Common myeloid progenitor, CD34-positive (primary cell): Measurements from ENCODE around the gene MTMR3.
"Not testable (repeated sequence)": the region's sequence is repeated elsewhere in the genome, so short reads cannot be mapped to it uniquely, and the experiment has no call there.

Experiments used
- CTCF ChIA-PET: fragments of 350-600 bp; sonication (Branson Sonifier 250); formaldehyde crosslinking; loops from one replicate; lab custom pipeline; 2021; ENCODE audit warnings: antibody characterized with exemption; lab: Charles Lee
- POLR2A ChIA-PET: fragments of 350-600 bp; sonication (Branson Sonifier 250); formaldehyde crosslinking; loops from one replicate; lab custom pipeline; 2021; ENCODE audit warnings: antibody characterized with exemption; lab: Charles Lee
- DNase-seq, 3 donors: peaks; one replicate each; pipeline versions ENCODE4 v3.0.0 to v3.0.0-alpha.2; 2013
- H3K27ac ChIP-seq, 2 experiments: 1 replicate in 1 of 2; 2 replicates in 1 of 2; pipeline ENCODE4 v1.7.0; 2013; ENCODE audit warnings: inconsistent platforms in 2 of 2, low read length in 2 of 2, mild to moderate bottlenecking in 2 of 2, low read depth in 1 of 2, moderate library complexity in 1 of 2; ENCODE audit not compliant: severe bottlenecking in 2 of 2, insufficient read depth in 1 of 2, poor library complexity in 1 of 2
- H3K27me3 ChIP-seq, 5 experiments: replicated peaks in 2 of 5; 1 replicate in 3 of 5; 2 replicates in 2 of 5; pipeline versions ENCODE4 v1.6.1 to v1.7.0; 2013; ENCODE audit warnings: low read length in 4 of 5, mild to moderate bottlenecking in 2 of 5, moderate library complexity in 2 of 5, inconsistent platforms in 1 of 5; ENCODE audit not compliant: insufficient read depth in 5 of 5, control insufficient read depth in 4 of 5
- H3K36me3 ChIP-seq, 4 experiments: 1 replicate in 2 of 4; 2 replicates in 2 of 4; pipeline versions ENCODE4 v1.6.1 to v1.7.0; 2013; ENCODE audit warnings: low read length in 3 of 4, control low read depth in 1 of 4, mild to moderate bottlenecking in 1 of 4; ENCODE audit not compliant: control insufficient read depth in 4 of 4, insufficient read depth in 4 of 4
- H3K4me1 ChIP-seq, 4 experiments: 1 replicate in 3 of 4; 2 replicates in 1 of 4; pipeline versions ENCODE4 v1.6.1 to v1.7.1; 2013; ENCODE audit warnings: low read length in 3 of 4, mild to moderate bottlenecking in 3 of 4, control low read depth in 1 of 4, inconsistent platforms in 1 of 4, moderate library complexity in 1 of 4; ENCODE audit not compliant: control insufficient read depth in 4 of 4, insufficient read depth in 4 of 4; ENCODE audit errors: control extremely low read depth in 1 of 4
- H3K4me3 ChIP-seq, 7 experiments: 1 replicate in 4 of 7; 2 replicates in 3 of 7; pipeline versions ENCODE4 v1.5.1 to v1.7.0; 2013; ENCODE audit warnings: mild to moderate bottlenecking in 7 of 7, low read length in 6 of 7, moderate library complexity in 6 of 7, inconsistent platforms in 2 of 7, low read depth in 2 of 7, control low read depth in 1 of 7; ENCODE audit not compliant: insufficient read depth in 4 of 7, control insufficient read depth in 1 of 7; ENCODE audit errors: extremely low read depth in 1 of 7
- H3K9me3 ChIP-seq, 5 experiments: 1 replicate in 4 of 5; 2 replicates in 1 of 5; pipeline versions ENCODE4 v1.6.1 to v1.7.1; 2013; ENCODE audit warnings: low read length in 4 of 5, mild to moderate bottlenecking in 2 of 5, inconsistent platforms in 1 of 5, low read depth in 1 of 5, moderate library complexity in 1 of 5; ENCODE audit not compliant: control insufficient read depth in 4 of 5, insufficient read depth in 2 of 5; ENCODE audit errors: control extremely low read depth in 1 of 5
- WGBS: methylation state at CpG from one replicate; pipeline ENCODE4 v1.1.5; 2013; ENCODE audit not compliant: insufficient coverage; 5-methylcytosine and 5-hydroxymethylcytosine counted together

MTMR3 gene

GRCh38 chr22:30056015-30056414 is 173.0 kb downstream of the MTMR3 start:
- Histone ChIP-seq H3K9me3 (peaks cover 0 to 9% (median 4%) of the 10 kb centered on the region in 5 experiments), H3K36me3 (no peaks in the 10 kb centered on the region), H3K4me3 (no peak overlapping the region), H3K27ac (no peak overlapping the region), H3K4me1 (no peaks in the 10 kb centered on the region), H3K27me3 (peaks cover 0 to 2% (median 0%) of the 10 kb centered on the region in 5 experiments)
- DNase-seq: no peak
- CTCF ChIA-PET: interaction anchor here (1.2 kb wide), 1 partner anchor 33 kb away, joined by 6 read pairs; no protein-coding TSS in a partner anchor
- 100% methylated on average over 1 of the region's 1 CpG for WGBS
- POLR2A ChIA-PET: no interaction called here

- Histone ChIP-seq H3K36me3 (no peaks in the 10 kb centered on the region), H3K27me3 (peaks cover 0 to 2% (median 0%) of the 10 kb centered on the region in 5 experiments), H3K9me3 (peaks cover 0 to 9% (median 8%) of the 10 kb centered on the region in 5 experiments), H3K27ac (no peak overlapping the region), H3K4me1 (no peaks in the 10 kb centered on the region), H3K4me3 (no peak overlapping the region)
- DNase-seq: no peak
- no CpG with 5 or more reads among the region's 1 CpG for WGBS
- ChIA-PET POLR2A (no interaction called here), CTCF (interaction anchor here (0.9 to 1.1 kb wide), 2 partner anchors 13 to 24 kb away, joined by 3 to 4 read pairs; no protein-coding TSS in a partner anchor)
Measured at GRCh38 chr22:30057375-30057774, 174.4 kb downstream of the MTMR3 start.

- H3K4me1 ChIP-seq, H3K27ac ChIP-seq, H3K36me3 ChIP-seq, H3K4me3 ChIP-seq, CTCF ChIA-PET, DNase-seq, H3K27me3 ChIP-seq, POLR2A ChIA-PET: not testable (repeated sequence)
- H3K9me3 ChIP-seq: peaks cover 2 to 12% (median 8%) of the 10 kb centered on the region in 5 experiments
- 96% methylated on average over 5 of the region's 22 CpGs for WGBS
Measured at GRCh38 chr22:30059346-30060020, 176.5 kb downstream of the MTMR3 start.

GRCh38 chr22:30061094-30061493 is 178.1 kb downstream of the MTMR3 start:
- H3K36me3 ChIP-seq, DNase-seq, H3K4me1 ChIP-seq, H3K4me3 ChIP-seq, H3K27ac ChIP-seq, H3K27me3 ChIP-seq: not testable (repeated sequence)
- CTCF ChIA-PET: interaction anchor here (0.7 kb wide), 1 partner anchor 19 kb away, joined by 3 read pairs; no protein-coding TSS in a partner anchor
- WGBS: 93% methylated on average over 2 of the region's 6 CpGs
- peaks cover 5 to 22% (median 11%) of the 10 kb centered on the region in 5 experiments for H3K9me3 ChIP-seq
- POLR2A ChIA-PET: interaction anchor here (0.6 kb wide), 1 partner anchor 242 kb away, joined by 6 read pairs; no protein-coding TSS in a partner anchor

- Histone ChIP-seq H3K27ac (no peak overlapping the region), H3K4me3 (no peak overlapping the region), H3K27me3 (no peaks in the 10 kb centered on the region), H3K36me3 (no peaks in the 10 kb centered on the region), H3K9me3 (peaks cover 5 to 17% (median 7%) of the 10 kb centered on the region in 5 experiments), H3K4me1 (no peaks in the 10 kb centered on the region)
- no peak for DNase-seq
- 87% methylated on average over 3 of the region's 3 CpGs for WGBS
- ChIA-PET CTCF (no interaction called here), POLR2A (no interaction called here)
Measured at GRCh38 chr22:30062259-30062658, 179.3 kb downstream of the MTMR3 start.

GRCh38 chr22:30062950-30063349 is 180.0 kb downstream of the MTMR3 start:
- Histone ChIP-seq H3K4me1 (no peaks in the 10 kb centered on the region), H3K9me3 (peaks cover 3 to 14% (median 7%) of the 10 kb centered on the region in 5 experiments), H3K27me3 (no peaks in the 10 kb centered on the region), H3K27ac (no peak overlapping the region), H3K4me3 (no peak overlapping the region), H3K36me3 (no peaks in the 10 kb centered on the region)
- 100% methylated on average over 1 of the region's 1 CpG for WGBS
- ChIA-PET POLR2A (no interaction called here), CTCF (no interaction called here)
- no peak for DNase-seq

GRCh38 chr22:30064172-30064571 is 181.2 kb downstream of the MTMR3 start:
- no peaks in the 10 kb centered on the region for H3K27me3 ChIP-seq
- peaks cover 3 to 14% (median 7%) of the 10 kb centered on the region in 5 experiments for H3K9me3 ChIP-seq
- H3K4me1 ChIP-seq: no peaks in the 10 kb centered on the region
- no peak for DNase-seq
- H3K4me3 ChIP-seq: no peak overlapping the region
- ChIA-PET CTCF (no interaction called here), POLR2A (no interaction called here)
- H3K36me3 ChIP-seq: no peaks in the 10 kb centered on the region
- H3K27ac ChIP-seq: no peak overlapping the region
